HepG2 (cell line): ENCODE data around the gene ZFAND3. TPM values are rescaled to one million over a fixed set of nuclear protein-coding genes. Genes with fewer than 3 reads are reported as not detected.
A peak's percentile ranks its signal among the peaks of the same experiment; 100 is the strongest.

Experiments used
- FOXC1 ChIP-seq: sonication (generic); formaldehyde crosslinking; IDR thresholded peaks from 2 replicates; pipeline ENCODE4 v1.8.0; 2022; ENCODE audit warnings: mild to moderate bottlenecking, missing genetic modification reagents, borderline replicate concordance
- FOXJ3 ChIP-seq: sonication (generic); formaldehyde crosslinking; IDR thresholded peaks from 2 replicates; pipeline ENCODE4 v1.4.0; 2020; ENCODE audit warnings: missing genetic modification reagents, mild to moderate bottlenecking, borderline replicate concordance
- FOXO4 ChIP-seq: sonication (generic); formaldehyde crosslinking; conservative IDR thresholded peaks from 2 replicates; pipeline ENCODE4 v1.8.1; 2023; ENCODE audit warnings: missing genetic modification reagents
- HNF4A ChIP-seq: sonication (generic); formaldehyde crosslinking; IDR thresholded peaks from 2 replicates; pipeline ENCODE4 v1.4.0; 2020; ENCODE audit warnings: missing genetic modification reagents
- NBN ChIP-seq: fragments of 450-650 bp; conservative IDR thresholded peaks from 2 replicates; pipeline ENCODE4 v1.6.1; 2017
- NFE2 ChIP-seq: sonication (generic); formaldehyde crosslinking; IDR thresholded peaks from 2 replicates; pipeline ENCODE4 v1.4.0; 2020; ENCODE audit warnings: missing genetic modification reagents
- RELA ChIP-seq: sonication (generic); formaldehyde crosslinking; IDR thresholded peaks from 2 replicates; pipeline ENCODE4 v1.4.0; 2020; ENCODE audit warnings: missing genetic modification reagents
- RFXAP ChIP-seq: sonication (generic); formaldehyde crosslinking; IDR thresholded peaks from 2 replicates; pipeline ENCODE4 v1.4.0; 2020; ENCODE audit warnings: missing genetic modification reagents, borderline replicate concordance
- STAG1 ChIP-seq: sonication (generic); formaldehyde crosslinking; IDR thresholded peaks from 2 replicates; pipeline ENCODE4 v1.4.0; 2020; ENCODE audit warnings: missing genetic modification reagents
- ZBTB40 ChIP-seq, 2 experiments: fragments of 450-650 bp in 1 of 2; sonication (generic) in 1 of 2; formaldehyde crosslinking in 1 of 2; IDR thresholded peaks; 2 replicates each; pipeline versions ENCODE4 v1.6.1 to v1.8.0; 2016 to 2022; ENCODE audit warnings: antibody characterized with exemption in 1 of 2, mild to moderate bottlenecking in 1 of 2, missing genetic modification reagents in 1 of 2
- ZFP1 ChIP-seq: IDR thresholded peaks from 2 replicates; pipeline ENCODE4 v1.6.1; 2016
- ZNF367 ChIP-seq: sonication (generic); formaldehyde crosslinking; IDR thresholded peaks from 2 replicates; pipeline ENCODE4 v1.4.0; 2020; ENCODE audit warnings: missing genetic modification reagents, borderline replicate concordance
- ZNF597 ChIP-seq: sonication (generic); formaldehyde crosslinking; IDR thresholded peaks from 2 replicates; pipeline ENCODE4 v1.5.0; 2020; ENCODE audit warnings: missing genetic modification reagents
- ZNF607 ChIP-seq: sonication (generic); formaldehyde crosslinking; IDR thresholded peaks from 2 replicates; pipeline ENCODE4 v1.5.1; 2020; ENCODE audit warnings: missing genetic modification reagents, mild to moderate bottlenecking, borderline replicate concordance
- ZNF7 ChIP-seq: IDR thresholded peaks from 2 replicates; pipeline ENCODE4 v1.6.1; 2016; ENCODE audit warnings: missing biosample characterization, missing genetic modification reagents
- polyA plus RNA-seq, 8 experiments: library from polyadenylated mRNA; depleted of rRNA in 3 of 8; stranded (reverse) in 7 of 8; unstranded in 1 of 8; fragments of >200 nt; fragmentation: Illumina TruSeq in 4 of 8; extraction: Trizol in 4 of 8; gene quantifications; 2 replicates each; pipeline versions ENCODE4 v1.2.1 to v1.2.3, GENCODE V29; 2011 to 2016; ENCODE audit warnings: low read depth in 4 of 8, missing spikeins in 1 of 8, mixed read lengths in 1 of 8; ENCODE audit not compliant: insufficient read depth in 1 of 8
- total RNA-seq, 5 experiments: library from RNA; depleted of rRNA; stranded (reverse); fragments of >200 nt; fragmentation: Illumina TruSeq; extraction: Trizol; gene quantifications; 2 replicates each; pipeline ENCODE4 v1.2.3, GENCODE V29; 2016; ENCODE audit warnings: low read depth in 1 of 5

Gene ZFAND3
- total and polyA plus RNA-seq, 2 of the 13 experiments (the other 11 are each of a cell fraction or from before 2014, with no cell fraction given): 16.4 to 17.1 TPM

GRCh38 chr6:37818536-37819176 is 871 bp upstream of the ZFAND3 start (continued):
- TF ChIP-seq FOXO4 (0 out of 2 replicates have a peak, but pooled peaks have one; percentile 25), STAG1 (0 out of 2 replicates have a peak, but pooled peaks have one; percentile 17), NFE2 (CRISPR knock-in tag) (no peak), ZNF7 (CRISPR knock-in tag) (no peak), HNF4A (0 out of 2 replicates have a peak, but pooled peaks have one; percentile 3), FOXJ3 (CRISPR knock-in tag) (peak; percentile 45; the same call in 1 of the 2 replicates), RELA (no peak), FOXC1 (CRISPR knock-in tag) (peak; percentile 59; the same call in 1 of the 2 replicates), ZNF607 (CRISPR knock-in tag) (peak; percentile 10; the same call in 1 of the 2 replicates), RFXAP (CRISPR knock-in tag) (peak; percentile 16; the same call in 1 of the 2 replicates), ZNF367 (CRISPR knock-in tag) (peak; percentile 52; the same call in 1 of the 2 replicates), NBN (no peak), ZBTB40 (IDR thresholded peaks at IDR 0.05) (no peak), ZBTB40 (CRISPR knock-in tag; IDR thresholded peaks at IDR 0.05) (no peak; the same call in 1 of the 2 replicates), ZNF597 (CRISPR knock-in tag) (0 out of 2 replicates have a peak, but pooled peaks have one; percentile 72), ZFP1 (CRISPR knock-in tag) (no peak; the same call in 1 of the 2 replicates)
